Body of pancreas (tissue), 4 donors: ENCODE results near the gene RASGRF1. TPM values are rescaled to one million over a fixed set of nuclear protein-coding genes. Genes with fewer than 3 reads are reported as not detected.
"Not testable (repeated sequence)": the region's sequence is repeated elsewhere in the genome, so short reads cannot be mapped to it uniquely, and the experiment has no call there.

Source experiments
- ATAC-seq: fragments of 150-250 bp; one replicate; pipeline ENCODE4 v1.9.1; 2016
- DNase-seq, 4 donors: peaks; one replicate each; pipeline ENCODE4 v3.0.0-alpha.2; 2019
- H3K27ac ChIP-seq, 4 donors: fragments of 200-600 bp; sonication (generic); 1 replicate in 3 of 4; 2 replicates in 1 of 4; pipeline versions ENCODE4 v1.5.1 to v1.6.1; 2016 to 2019; ENCODE audit warnings: mild to moderate bottlenecking in 1 of 4, mixed read lengths in 1 of 4, moderate library complexity in 1 of 4
- H3K27me3 ChIP-seq, 2 donors: fragments of 200-600 bp; sonication (generic); one replicate each; pipeline ENCODE4 v1.6.0; 2016; ENCODE audit warnings: mild to moderate bottlenecking in 1 of 2
- H3K36me3 ChIP-seq, 2 donors: fragments of 200-600 bp; sonication (generic); replicated peaks in 1 of 2; 2 replicates each; pipeline ENCODE4 v1.5.1; 2016; ENCODE audit warnings: low read depth in 2 of 2; ENCODE audit not compliant: insufficient read depth in 1 of 2
- H3K4me1 ChIP-seq: fragments of 200-600 bp; sonication (generic); one replicate; pipeline ENCODE4 v1.6.0; 2016
- H3K4me3 ChIP-seq, 2 donors: fragments of 200-600 bp; sonication (generic); 1 replicate in 1 of 2; 2 replicates in 1 of 2; pipeline ENCODE4 v1.5.1; 2016 to 2019
- H3K9me3 ChIP-seq, 3 donors: fragments of 200-600 bp; sonication (generic); 1 replicate in 2 of 3; 2 replicates in 1 of 3; pipeline ENCODE4 v1.5.1; 2016
- POLR2A ChIP-seq, 3 donors: fragments of 450-650 bp; IDR thresholded peaks; one replicate each; pipeline ENCODE4 v1.6.1; 2016; ENCODE audit warnings: antibody characterized with exemption in 3 of 3, mild to moderate bottlenecking in 2 of 3
- WGBS, 2 donors: methylation state at CpG; one replicate each; pipeline ENCODE4 v1.1.5; 2017; 5-methylcytosine and 5-hydroxymethylcytosine counted together
- intact Hi-C: fragments of 100-400 bp; cut with DNase I; formaldehyde crosslinking; loops from one replicate; pipeline ENCODE4 v1.15.1; 2023
- total RNA-seq, 2 donors: library from RNA; depleted of rRNA; stranded (reverse); fragments of >200 nt; gene quantifications; one replicate each; pipeline ENCODE4 v1.1.0, GENCODE V29; 2016
- TF ChIP-seq, protein P1 (sequence below), 7 experiments: fragments of 450-650 bp in 4 of 7; fragments of 200-600 bp in 3 of 7; sonication (generic) in 3 of 7; IDR thresholded peaks; one replicate each; pipeline ENCODE4 v1.5.1; 2016 to 2019; ENCODE audit warnings: antibody characterized with exemption in 7 of 7

Gene RASGRF1
- total RNA-seq, 2 donors from 2014 or later = 1.0 to 3.6 TPM

DNA sequence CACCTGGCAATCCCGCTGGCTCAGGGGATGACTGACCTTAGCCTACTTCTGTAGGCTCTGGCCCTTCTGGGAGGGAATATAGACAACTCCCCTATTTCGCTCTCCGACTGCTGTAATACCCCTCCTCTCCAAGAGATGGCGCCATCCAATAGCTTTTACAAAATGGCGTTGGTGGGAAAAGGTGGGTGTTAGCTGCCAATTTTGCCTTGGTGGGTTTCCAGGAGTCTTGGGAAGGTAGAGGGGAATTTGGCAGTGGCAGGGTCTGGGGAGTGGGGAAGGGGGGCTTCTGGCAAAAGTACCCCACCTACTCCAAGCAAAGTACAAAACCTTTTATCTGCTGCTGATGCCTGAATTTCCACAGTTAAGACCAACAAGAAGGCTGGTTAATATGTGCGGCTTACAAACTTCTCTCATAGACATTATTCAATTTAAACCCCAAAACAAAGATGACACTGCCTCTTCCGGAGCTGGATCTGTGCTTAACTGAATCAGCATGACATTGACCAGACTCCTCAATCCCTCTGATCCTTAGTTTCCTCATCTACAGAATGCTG, 62.1 kb downstream of the RASGRF1 start:
- H3K27me3 ChIP-seq = no peaks in the 10 kb centered on the region
- no peak overlapping the region for H3K27ac ChIP-seq
- DNase-seq (peak in 3 of 4 donors; percentile 27 to 44 (median 38)), ATAC-seq (no peak)
- 32 to 48% methylated on average over 5 to 7 of the region's 7 CpGs for WGBS, 2 donors
- no peaks in the 10 kb centered on the region for H3K4me1 ChIP-seq
- no peaks in the 10 kb centered on the region for H3K36me3 ChIP-seq
- no peak for TF ChIP-seq POLR2A (IDR thresholded peaks at IDR 0.05)
- TF ChIP-seq, protein P1, sequence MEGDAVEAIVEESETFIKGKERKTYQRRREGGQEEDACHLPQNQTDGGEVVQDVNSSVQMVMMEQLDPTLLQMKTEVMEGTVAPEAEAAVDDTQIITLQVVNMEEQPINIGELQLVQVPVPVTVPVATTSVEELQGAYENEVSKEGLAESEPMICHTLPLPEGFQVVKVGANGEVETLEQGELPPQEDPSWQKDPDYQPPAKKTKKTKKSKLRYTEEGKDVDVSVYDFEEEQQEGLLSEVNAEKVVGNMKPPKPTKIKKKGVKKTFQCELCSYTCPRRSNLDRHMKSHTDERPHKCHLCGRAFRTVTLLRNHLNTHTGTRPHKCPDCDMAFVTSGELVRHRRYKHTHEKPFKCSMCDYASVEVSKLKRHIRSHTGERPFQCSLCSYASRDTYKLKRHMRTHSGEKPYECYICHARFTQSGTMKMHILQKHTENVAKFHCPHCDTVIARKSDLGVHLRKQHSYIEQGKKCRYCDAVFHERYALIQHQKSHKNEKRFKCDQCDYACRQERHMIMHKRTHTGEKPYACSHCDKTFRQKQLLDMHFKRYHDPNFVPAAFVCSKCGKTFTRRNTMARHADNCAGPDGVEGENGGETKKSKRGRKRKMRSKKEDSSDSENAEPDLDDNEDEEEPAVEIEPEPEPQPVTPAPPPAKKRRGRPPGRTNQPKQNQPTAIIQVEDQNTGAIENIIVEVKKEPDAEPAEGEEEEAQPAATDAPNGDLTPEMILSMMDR (IDR thresholded peaks at IDR 0.05) = peak in 6 of 7 experiments; percentile 53 to 69 (median 58)
- no peak overlapping the region for H3K4me3 ChIP-seq
- no peaks in the 10 kb centered on the region for H3K9me3 ChIP-seq
- intact Hi-C loops = loop anchor here (10.0 kb wide), 1 partner anchor 156 kb away; no protein-coding TSS in a partner anchor

DNA sequence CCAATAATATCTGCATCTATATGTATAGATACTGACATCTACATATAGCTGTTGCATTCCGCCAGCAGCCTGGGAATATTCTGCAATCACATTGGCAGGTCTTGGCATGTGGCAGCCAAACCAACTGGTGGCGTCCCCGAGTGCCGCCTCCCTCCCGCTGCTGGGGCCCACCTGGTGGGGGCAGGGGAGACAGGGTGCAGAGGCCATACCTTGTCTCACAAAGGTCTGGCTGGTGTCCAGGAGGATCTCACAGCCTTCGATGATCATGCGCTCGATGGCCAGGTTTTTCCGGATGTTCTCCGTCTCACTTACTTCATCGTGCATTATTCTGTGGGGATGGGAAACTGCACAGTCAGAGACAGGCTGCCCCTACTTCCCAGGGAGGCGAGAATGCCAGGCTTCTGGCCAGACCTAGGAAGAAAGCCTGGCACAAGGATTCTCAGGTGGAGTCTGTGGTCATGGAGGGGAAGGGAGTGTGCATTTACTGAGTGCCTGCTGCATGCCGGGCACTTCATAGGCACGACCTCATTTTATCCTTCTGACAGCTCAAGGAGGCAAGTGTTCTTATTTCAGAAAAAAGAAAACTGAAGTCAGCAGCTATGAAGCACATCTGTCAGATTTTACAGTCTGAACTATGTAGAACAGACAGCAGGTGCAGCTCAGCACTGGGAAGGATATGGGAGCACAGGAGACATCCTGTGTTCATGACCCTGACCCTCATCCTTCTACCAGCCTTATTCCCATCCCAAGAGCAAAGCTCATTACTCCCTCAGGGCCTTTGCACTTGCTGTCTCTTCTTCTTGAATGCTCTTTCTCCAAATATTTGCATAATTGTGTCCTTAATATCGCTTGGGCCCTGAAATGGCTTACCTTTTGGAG, 62.8 kb downstream of the RASGRF1 start:
- H3K27ac ChIP-seq = no peak overlapping the region
- H3K36me3 ChIP-seq = no peaks in the 10 kb centered on the region
- H3K9me3 ChIP-seq = no peaks in the 10 kb centered on the region
- no peaks in the 10 kb centered on the region for H3K27me3 ChIP-seq
- no peaks in the 10 kb centered on the region for H3K4me1 ChIP-seq
- no peak overlapping the region for H3K4me3 ChIP-seq
- WGBS, 2 donors = 50 to 65% methylated on average over 9 to 15 of the region's 15 CpGs
- TF ChIP-seq POLR2A (IDR thresholded peaks at IDR 0.05) = no peak
- TF ChIP-seq, protein P1 (IDR thresholded peaks at IDR 0.05) = no peak
- intact Hi-C loops = loop anchor here (10.0 kb wide), 1 partner anchor 157 kb away; no protein-coding TSS in a partner anchor
- DNase-seq (no peak), ATAC-seq (no peak)

DNA sequence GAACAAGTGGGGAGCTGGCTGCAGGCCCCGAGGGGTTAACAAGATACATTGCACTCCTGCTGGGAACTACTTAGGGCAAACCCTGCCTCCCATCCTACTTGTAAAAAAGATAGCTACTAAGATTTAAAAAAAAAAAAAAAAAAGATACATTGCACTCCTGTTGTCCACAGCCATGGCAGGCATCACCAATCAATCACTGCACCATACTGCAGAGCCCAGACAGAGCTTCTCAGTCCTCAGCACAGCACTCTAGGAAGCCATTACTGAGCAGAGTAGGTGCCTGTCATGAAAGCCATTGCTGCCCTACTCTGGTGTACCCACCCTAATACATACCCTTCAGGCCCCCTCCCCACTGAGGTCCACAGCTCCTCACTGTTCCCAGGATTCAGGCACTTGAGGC, 64.8 kb downstream of the RASGRF1 start:
- Histone ChIP-seq H3K9me3 (no peaks in the 10 kb centered on the region), H3K4me1 (no peaks in the 10 kb centered on the region), H3K27ac (no peak overlapping the region), H3K4me3 (no peak overlapping the region), H3K27me3 (no peaks in the 10 kb centered on the region), H3K36me3 (no peaks in the 10 kb centered on the region)
- ATAC-seq (no peak), DNase-seq (no peak)
- WGBS, 2 donors = 90 to 93% methylated on average over 1 of the region's 1 CpG
- TF ChIP-seq, protein P1 (IDR thresholded peaks at IDR 0.05) = no peak
- TF ChIP-seq POLR2A (IDR thresholded peaks at IDR 0.05) = no peak
- intact Hi-C loops = loop anchor here (10.0 kb wide), 1 partner anchor 159 kb away; no protein-coding TSS in a partner anchor

DNA sequence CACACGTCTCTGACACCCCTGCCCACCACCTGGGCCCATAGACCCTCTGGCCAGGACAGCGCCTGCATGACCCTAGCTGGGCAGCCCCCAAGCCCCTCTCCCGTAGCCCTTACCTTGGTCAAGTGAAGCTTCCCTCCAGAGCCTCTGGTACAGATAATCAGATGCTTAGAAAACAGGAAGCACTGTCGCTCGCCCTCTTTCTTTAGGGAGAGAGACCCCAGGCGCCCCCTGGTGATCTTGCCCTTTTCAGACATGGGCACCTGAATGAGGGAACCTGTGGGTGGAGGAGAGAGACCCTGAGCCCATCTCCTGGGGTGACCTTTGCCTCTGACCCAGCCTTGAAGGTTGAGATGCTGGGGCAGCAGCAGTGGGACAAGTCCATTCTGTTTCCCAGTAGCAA, 65.4 kb downstream of the RASGRF1 start:
- no peaks in the 10 kb centered on the region for H3K9me3 ChIP-seq
- no peak overlapping the region for H3K27ac ChIP-seq
- TF ChIP-seq, protein P1 (IDR thresholded peaks at IDR 0.05) = no peak
- TF ChIP-seq POLR2A (IDR thresholded peaks at IDR 0.05) = no peak
- H3K27me3 ChIP-seq = no peaks in the 10 kb centered on the region
- intact Hi-C loops = loop anchor here (10.0 kb wide), 1 partner anchor 160 kb away; no protein-coding TSS in a partner anchor
- no peak overlapping the region for H3K4me3 ChIP-seq
- WGBS, 2 donors = 69% methylated on average over 6 of the region's 6 CpGs; no CpG with 5 or more reads in 1 of the 2 donors
- DNase-seq (no peak), ATAC-seq (no peak)
- H3K36me3 ChIP-seq = no peaks in the 10 kb centered on the region
- H3K4me1 ChIP-seq = no peaks in the 10 kb centered on the region

DNA sequence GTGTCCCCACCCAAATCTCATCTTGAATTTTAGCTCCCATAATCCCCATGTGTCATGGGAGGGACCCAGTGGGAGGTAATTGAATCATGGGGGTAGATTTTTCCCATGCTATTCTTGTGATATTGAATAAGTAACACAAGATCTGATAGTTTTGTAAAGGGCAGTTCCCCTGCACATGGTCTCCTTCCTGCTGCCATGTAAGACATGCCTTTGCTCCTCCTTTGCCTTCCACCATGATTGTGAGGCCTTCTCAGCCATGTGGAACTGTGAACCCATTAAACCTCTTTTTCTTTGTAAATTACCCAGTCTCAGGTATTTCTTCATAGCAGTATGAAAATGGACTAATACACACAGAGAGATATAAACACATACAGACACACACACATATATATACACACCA, 66.1 kb downstream of the RASGRF1 start:
- not testable (repeated sequence) for DNase-seq, H3K4me3 ChIP-seq, H3K27ac ChIP-seq, H3K9me3 ChIP-seq, H3K4me1 ChIP-seq, H3K36me3 ChIP-seq, H3K27me3 ChIP-seq, ATAC-seq
- intact Hi-C loops = loop anchor here (10.0 kb wide), 1 partner anchor 160 kb away; no protein-coding TSS in a partner anchor
